Smooth muscle cell (in vitro differentiated cells): ENCODE measurements around the gene BRAF. TPM values are rescaled to one million over a fixed set of nuclear protein-coding genes. Genes with fewer than 3 reads are reported as not detected.

Experiments used
- DNase-seq: peaks from one replicate; lab custom pipeline; 2025; ENCODE audit not compliant: unreplicated experiment; lab: John Stamatoyannopoulos, UW
- H2AFZ ChIP-seq: fragments of 200-600 bp; sonication (generic); 2 replicates; pipeline ENCODE4 v1.6.0; 2016; ENCODE audit warnings: antibody characterized with exemption, low read depth, mild to moderate bottlenecking
- H3F3A ChIP-seq: fragments of 200-600 bp; sonication (generic); 2 replicates; pipeline ENCODE4 v1.6.0; 2017; ENCODE audit warnings: antibody characterized with exemption, low read depth
- H3K27ac ChIP-seq: fragments of 200-600 bp; sonication (generic); 2 replicates; pipeline ENCODE4 v1.5.1; 2016; ENCODE audit warnings: low read depth, mild to moderate bottlenecking
- H3K27me3 ChIP-seq: fragments of 200-600 bp; sonication (generic); 2 replicates; pipeline ENCODE4 v1.6.1; 2016; ENCODE audit warnings: low read depth, mild to moderate bottlenecking
- H3K36me3 ChIP-seq: fragments of 200-600 bp; sonication (generic); 2 replicates; pipeline ENCODE4 v1.5.1; 2016; ENCODE audit warnings: low read depth
- H3K4me1 ChIP-seq: fragments of 200-600 bp; sonication (generic); 2 replicates; pipeline ENCODE4 v1.5.1; 2016; ENCODE audit warnings: low read depth
- H3K4me2 ChIP-seq: fragments of 200-600 bp; sonication (generic); 2 replicates; pipeline ENCODE4 v1.6.0; 2016; ENCODE audit warnings: mild to moderate bottlenecking
- H3K4me3 ChIP-seq: fragments of 200-600 bp; sonication (generic); 2 replicates; pipeline ENCODE4 v1.5.1; 2016; ENCODE audit warnings: mild to moderate bottlenecking
- H3K79me2 ChIP-seq: fragments of 200-600 bp; sonication (generic); 2 replicates; pipeline ENCODE4 v1.6.0; 2016; ENCODE audit warnings: low read depth, mild to moderate bottlenecking
- H3K9ac ChIP-seq: fragments of 200-600 bp; sonication (generic); 2 replicates; pipeline ENCODE4 v1.6.0; 2016; ENCODE audit warnings: low read depth
- H3K9me3 ChIP-seq: fragments of 200-600 bp; sonication (generic); replicated peaks from 2 replicates; pipeline ENCODE4 v1.5.1; 2016; ENCODE audit warnings: low read depth
- H4K20me1 ChIP-seq: fragments of 200-600 bp; sonication (generic); 2 replicates; pipeline ENCODE4 v1.6.0; 2016; ENCODE audit warnings: low read depth
- WGBS: methylation state at CpG from one replicate; pipeline ENCODE4 v1.1.7; 2016; ENCODE audit warnings: low lambda C conversion rate; 5-methylcytosine and 5-hydroxymethylcytosine counted together
- polyA plus RNA-seq: library from polyadenylated mRNA; unstranded; fragments of >200 nt; fragmentation: Nextera tagmentation; extraction: Ambion mirVana; gene quantifications from 2 replicates; pipeline ENCODE4 v1.2.1, GENCODE V29; 2016
- total RNA-seq: library from RNA; depleted of rRNA; stranded (reverse); fragments of >200 nt; gene quantifications from 2 replicates; pipeline ENCODE4 v1.2.3, GENCODE V29; 2014
- TF ChIP-seq, protein P1 (sequence below): fragments of 200-600 bp; sonication (generic); IDR thresholded peaks from 2 replicates; pipeline ENCODE4 v1.5.1; 2017; ENCODE audit warnings: borderline replicate concordance, mild to moderate bottlenecking, antibody characterized with exemption; ENCODE audit not compliant: insufficient read depth, poor library complexity, severe bottlenecking

BRAF gene
- 28.9 and 29.4 TPM in 2 replicates for total RNA-seq
- 6.5 and 9.1 TPM in 2 replicates for polyA plus RNA-seq

DNA sequence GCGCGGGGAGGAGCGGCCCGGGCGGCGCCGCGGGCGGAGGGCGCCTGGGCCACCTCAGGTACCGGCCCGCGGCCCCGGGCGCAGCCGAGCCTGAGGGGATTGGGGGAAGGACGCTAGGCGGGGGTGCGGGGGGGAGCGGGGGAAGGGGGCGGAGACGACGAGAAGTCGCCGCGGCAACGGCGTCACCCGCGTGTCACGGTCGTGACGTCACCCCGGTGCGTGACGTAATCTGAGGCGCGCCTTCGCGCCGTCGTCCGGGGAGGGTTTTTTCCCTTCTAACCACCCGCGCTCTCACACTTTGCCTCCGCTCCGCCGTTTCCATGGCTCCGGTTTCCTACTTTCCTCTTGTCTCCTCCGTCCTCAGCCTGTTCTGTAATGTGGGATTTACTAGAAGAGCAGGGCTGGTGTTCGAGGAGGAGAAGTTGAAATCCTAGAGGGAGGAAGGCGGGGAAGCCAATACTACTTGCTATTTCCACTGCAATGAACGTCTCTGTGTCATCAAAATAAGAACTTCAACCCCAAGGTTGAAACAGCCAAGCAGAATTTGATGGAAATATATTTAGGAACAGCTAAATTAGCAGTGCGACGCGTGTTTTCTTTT, at the start of gene BRAF:
TSS of gene BRAF (minus strand) at position 109 of the 601 bp plus-strand sequence. CDS start 226 bp downstream, outside the sequence.
- Histone ChIP-seq H3K4me3 (peak within 1 kb of the TSS; percentile 100), H3K9ac (peak within 1 kb of the TSS; percentile 100), H3K27ac (peak within 1 kb of the TSS; percentile 90), H3K79me2 (peaks cover 46% of the 10 kb centered on the region), H3K4me1 (peaks cover 22% of the 10 kb centered on the region), H3K9me3 (no peaks in the 10 kb centered on the region), H4K20me1 (peaks cover 37% of the 10 kb centered on the region), H3K4me2 (peak within 1 kb of the TSS; percentile 97), H2AFZ (peak within 1 kb of the TSS; percentile 97), H3K36me3 (no peaks in the 10 kb centered on the region), H3K27me3 (no peaks in the 10 kb centered on the region), H3F3A (no peaks in the 10 kb centered on the region)
- TF ChIP-seq, protein P1, sequence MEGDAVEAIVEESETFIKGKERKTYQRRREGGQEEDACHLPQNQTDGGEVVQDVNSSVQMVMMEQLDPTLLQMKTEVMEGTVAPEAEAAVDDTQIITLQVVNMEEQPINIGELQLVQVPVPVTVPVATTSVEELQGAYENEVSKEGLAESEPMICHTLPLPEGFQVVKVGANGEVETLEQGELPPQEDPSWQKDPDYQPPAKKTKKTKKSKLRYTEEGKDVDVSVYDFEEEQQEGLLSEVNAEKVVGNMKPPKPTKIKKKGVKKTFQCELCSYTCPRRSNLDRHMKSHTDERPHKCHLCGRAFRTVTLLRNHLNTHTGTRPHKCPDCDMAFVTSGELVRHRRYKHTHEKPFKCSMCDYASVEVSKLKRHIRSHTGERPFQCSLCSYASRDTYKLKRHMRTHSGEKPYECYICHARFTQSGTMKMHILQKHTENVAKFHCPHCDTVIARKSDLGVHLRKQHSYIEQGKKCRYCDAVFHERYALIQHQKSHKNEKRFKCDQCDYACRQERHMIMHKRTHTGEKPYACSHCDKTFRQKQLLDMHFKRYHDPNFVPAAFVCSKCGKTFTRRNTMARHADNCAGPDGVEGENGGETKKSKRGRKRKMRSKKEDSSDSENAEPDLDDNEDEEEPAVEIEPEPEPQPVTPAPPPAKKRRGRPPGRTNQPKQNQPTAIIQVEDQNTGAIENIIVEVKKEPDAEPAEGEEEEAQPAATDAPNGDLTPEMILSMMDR: no peak
- WGBS: 2% methylated on average over 20 of the region's 56 CpGs
- peak; percentile 82 for DNase-seq

DNA sequence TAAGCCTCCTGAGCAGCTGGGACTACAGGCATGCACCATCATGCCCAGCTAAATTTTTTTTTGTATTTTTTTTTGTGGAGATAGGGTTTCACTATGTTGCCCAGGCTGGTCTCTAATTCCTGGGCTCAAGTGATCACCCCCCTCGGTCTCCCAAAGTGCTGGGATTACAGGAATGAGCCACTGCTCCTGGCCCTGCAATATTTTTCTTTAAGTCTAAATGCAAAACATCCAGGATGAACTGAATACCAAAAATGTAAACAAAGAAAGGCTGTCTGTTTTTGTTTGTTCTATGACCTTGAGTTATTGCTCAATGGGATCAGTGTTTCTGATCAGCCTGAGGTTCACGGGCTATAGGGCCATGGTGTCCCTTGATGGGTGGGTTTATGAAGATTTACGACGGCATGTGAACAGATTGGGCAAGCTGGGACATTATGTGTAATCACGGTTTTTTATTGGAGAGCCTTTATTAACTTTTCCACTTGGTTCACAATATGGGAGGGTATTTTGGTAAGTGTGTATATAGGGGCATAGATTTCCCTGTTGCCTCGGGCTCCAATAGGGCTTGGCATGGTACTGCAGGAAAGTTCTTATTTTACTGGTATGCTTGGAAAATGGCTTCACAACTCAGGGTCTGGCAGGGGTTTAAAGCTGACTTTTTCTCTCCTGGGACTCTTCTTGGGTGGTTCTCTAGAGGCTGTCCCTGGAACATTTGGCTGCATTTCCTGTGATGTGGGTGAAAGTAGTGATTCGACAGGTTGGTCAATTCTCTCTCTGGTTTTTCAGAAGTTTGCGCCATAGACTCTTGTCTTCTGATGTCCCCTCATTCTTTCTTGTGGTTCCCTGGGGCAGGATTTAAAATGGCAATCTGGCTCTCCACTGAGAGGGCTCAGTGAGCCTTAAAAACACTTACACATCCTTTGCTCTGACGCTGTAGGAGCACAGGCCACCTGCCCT, 48.4 kb upstream of the BRAF start:
- WGBS: 81% methylated on average over 9 of the region's 9 CpGs
- H3K79me2 ChIP-seq: no peaks in the 10 kb centered on the region
- no peaks in the 10 kb centered on the region for H4K20me1 ChIP-seq
- H3K27me3 ChIP-seq: no peaks in the 10 kb centered on the region
- H2AFZ ChIP-seq: no peak overlapping the region
- TF ChIP-seq, protein P1: no peak
- H3K4me1 ChIP-seq: no peaks in the 10 kb centered on the region
- no peak overlapping the region for H3K9ac ChIP-seq
- DNase-seq: no peak
- H3K4me2 ChIP-seq: no peak overlapping the region
- H3K27ac ChIP-seq: no peak overlapping the region
- H3K36me3 ChIP-seq: no peaks in the 10 kb centered on the region
- H3F3A ChIP-seq: no peaks in the 10 kb centered on the region
- H3K9me3 ChIP-seq: no peaks in the 10 kb centered on the region
- H3K4me3 ChIP-seq: no peak overlapping the region

DNA sequence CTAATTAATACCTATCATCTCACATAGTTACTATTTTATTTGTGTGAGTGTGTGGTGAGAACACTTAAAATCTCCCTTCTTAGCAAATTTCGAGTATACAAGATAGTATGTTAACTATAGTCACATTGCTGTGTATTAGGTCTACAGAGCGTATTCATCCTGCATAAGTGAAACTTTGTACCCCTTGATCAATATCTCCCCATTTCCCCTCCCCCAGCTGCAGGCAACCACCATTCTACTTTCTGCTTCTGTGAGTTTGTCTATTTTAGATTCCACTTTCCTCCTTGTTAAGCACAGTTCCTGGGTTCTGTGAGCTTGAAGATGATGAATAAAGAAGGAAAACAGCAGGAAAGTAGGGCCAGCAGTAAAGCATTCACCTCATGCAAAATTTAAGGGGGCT, 47.6 kb upstream of the BRAF start:
- H3K79me2 ChIP-seq: no peaks in the 10 kb centered on the region
- TF ChIP-seq, protein P1: no peak
- no peak overlapping the region for H3K27ac ChIP-seq
- H3K27me3 ChIP-seq: no peaks in the 10 kb centered on the region
- no peak overlapping the region for H3K9ac ChIP-seq
- H4K20me1 ChIP-seq: no peaks in the 10 kb centered on the region
- no peak for DNase-seq
- no peaks in the 10 kb centered on the region for H3K9me3 ChIP-seq
- WGBS: 89% methylated on average over 2 of the region's 2 CpGs
- H3F3A ChIP-seq: no peaks in the 10 kb centered on the region
- H3K4me2 ChIP-seq: no peak overlapping the region
- H3K4me1 ChIP-seq: no peaks in the 10 kb centered on the region
- H2AFZ ChIP-seq: no peak overlapping the region
- H3K4me3 ChIP-seq: no peak overlapping the region
- no peaks in the 10 kb centered on the region for H3K36me3 ChIP-seq
